H1 (cell line): ENCODE data around the gene INHBB. TPM values are rescaled to one million over a fixed set of nuclear protein-coding genes. Genes with fewer than 3 reads are reported as not detected.

Experiments
- CTCF ChIA-PET: fragments of 300-600 bp; sonication (Branson Sonifier 250); formaldehyde crosslinking; loops from one replicate; lab custom pipeline; 2021; ENCODE audit not compliant: partially characterized antibody; lab: Charles Lee
- POLR2A ChIA-PET: fragments of 300-600 bp; sonication (Branson Sonifier 250); formaldehyde crosslinking; loops from one replicate; lab custom pipeline; 2021; ENCODE audit warnings: inconsistent platforms; ENCODE audit not compliant: partially characterized antibody; lab: Charles Lee
- DNase-seq, 2 experiments: peaks; one replicate each; pipeline versions ENCODE4 v3.0.0 to v3.0.0-alpha.2; 2010 to 2022; ENCODE audit warnings: low spot score in 2 of 2, low read depth in 1 of 2, mixed read lengths in 1 of 2
- FAIRE-seq: peaks from 2 replicates; lab custom pipeline; 2011; peaks lifted over from hg19 to GRCh38; lab: Jason Lieb, UNC
- H2AFZ ChIP-seq: 2 replicates; pipeline ENCODE4 v1.8.1; 2012; ENCODE audit warnings: low read length, inconsistent platforms
- H2AK5ac ChIP-seq: 2 replicates; pipeline ENCODE4 v1.6.1; 2013; ENCODE audit warnings: low read depth, low read length
- H2BK120ac ChIP-seq: replicated peaks from 2 replicates; pipeline ENCODE3; 2013; ENCODE audit warnings: low read depth, low read length, inconsistent platforms
- H2BK12ac ChIP-seq: 2 replicates; pipeline ENCODE4 v1.6.1; 2013; ENCODE audit warnings: low read depth, low read length
- H2BK15ac ChIP-seq: 2 replicates; pipeline ENCODE4 v1.6.1; 2013; ENCODE audit warnings: low read length
- H2BK20ac ChIP-seq: 2 replicates; pipeline ENCODE4 v1.6.1; 2013; ENCODE audit warnings: low read length
- H2BK5ac ChIP-seq: 2 replicates; pipeline ENCODE4 v1.6.1; 2013; ENCODE audit warnings: low read depth, low read length
- H3K14ac ChIP-seq: 2 replicates; pipeline ENCODE4 v1.6.1; 2013; ENCODE audit warnings: inconsistent platforms; ENCODE audit not compliant: insufficient read length
- H3K18ac ChIP-seq: 2 replicates; pipeline ENCODE4 v1.6.1; 2013; ENCODE audit warnings: low read length; ENCODE audit errors: extremely low read depth
- H3K23ac ChIP-seq: 2 replicates; pipeline ENCODE4 v1.6.1; 2013; ENCODE audit warnings: inconsistent platforms; ENCODE audit not compliant: insufficient read length
- H3K23me2 ChIP-seq: 2 replicates; pipeline ENCODE4 v1.6.1; 2013; ENCODE audit warnings: low read depth, low read length
- H3K27ac ChIP-seq: 2 replicates; pipeline ENCODE4 v1.6.1; 2011; ENCODE audit warnings: low read depth, low read length, inconsistent platforms
- H3K27me3 ChIP-seq, 4 experiments: replicated peaks in 1 of 4; 1 replicate in 1 of 4; 2 replicates in 3 of 4; pipeline versions ENCODE4 v1.6.1 to v1.8.1; 2011 to 2013; ENCODE audit warnings: low read length in 3 of 4, mild to moderate bottlenecking in 3 of 4, inconsistent platforms in 2 of 4, mixed read lengths in 2 of 4, moderate library complexity in 1 of 4; ENCODE audit not compliant: control insufficient read depth in 3 of 4, insufficient read depth in 3 of 4; ENCODE audit errors: extremely low read depth in 1 of 4
- H3K36me3 ChIP-seq, 4 experiments: 2 replicates each; pipeline versions ENCODE4 v1.6.1 to v1.8.1; 2011 to 2013; ENCODE audit warnings: mild to moderate bottlenecking in 4 of 4, low read length in 3 of 4, moderate library complexity in 2 of 4, control low read depth in 1 of 4, inconsistent platforms in 1 of 4; ENCODE audit not compliant: insufficient read depth in 4 of 4, control insufficient read depth in 2 of 4
- H3K4ac ChIP-seq: replicated peaks from 2 replicates; pipeline ENCODE3; 2013; ENCODE audit warnings: low read length, low read depth, mixed read lengths, inconsistent platforms; ENCODE audit not compliant: insufficient read length
- H3K4me1 ChIP-seq, 4 experiments: replicated peaks in 1 of 4; 1 replicate in 1 of 4; 2 replicates in 3 of 4; pipeline versions ENCODE4 v1.6.1 to v1.8.1; 2011 to 2013; ENCODE audit warnings: low read length in 3 of 4, inconsistent platforms in 2 of 4, mixed read lengths in 1 of 4; ENCODE audit not compliant: insufficient read depth in 4 of 4, control insufficient read depth in 3 of 4
- H3K4me2 ChIP-seq, 2 experiments: 2 replicates each; pipeline versions ENCODE4 v1.6.1 to v1.8.1; 2011 to 2013; ENCODE audit warnings: low read depth in 2 of 2, low read length in 2 of 2, control low read depth in 1 of 2, inconsistent platforms in 1 of 2, mild to moderate bottlenecking in 1 of 2; ENCODE audit not compliant: insufficient read depth in 1 of 2
- H3K4me3 ChIP-seq, 4 experiments: fragments of 200-600, 300-600 bp in 1 of 4; sonication (generic), shearing (Covaris generic), sonication (Bioruptor Twin) in 1 of 4; 2 replicates each; pipeline versions ENCODE4 v1.5.1 to v1.8.1; 2011 to 2016; ENCODE audit warnings: low read length in 4 of 4, low read depth in 3 of 4, control low read depth in 2 of 4, inconsistent platforms in 2 of 4, mild to moderate bottlenecking in 2 of 4, mixed read lengths in 1 of 4, moderate library complexity in 1 of 4; ENCODE audit not compliant: insufficient read depth in 2 of 4; ENCODE audit errors: extremely low read depth in 1 of 4
- H3K56ac ChIP-seq: replicated peaks from 2 replicates; pipeline ENCODE3; 2013; ENCODE audit warnings: low read depth, mild to moderate bottlenecking, mixed read lengths, low read length, inconsistent platforms; ENCODE audit not compliant: insufficient read length
- H3K79me1 ChIP-seq: 2 replicates; pipeline ENCODE4 v1.6.1; 2013; ENCODE audit warnings: low read depth, low read length, control low read depth
- H3K79me2 ChIP-seq, 2 experiments: 2 replicates each; pipeline versions ENCODE4 v1.6.1 to v1.8.1; 2012 to 2013; ENCODE audit warnings: low read length in 2 of 2, mild to moderate bottlenecking in 2 of 2, inconsistent platforms in 1 of 2; ENCODE audit not compliant: insufficient read depth in 2 of 2, control insufficient read depth in 1 of 2
- H3K9ac ChIP-seq, 4 experiments: replicated peaks in 1 of 4; 1 replicate in 1 of 4; 2 replicates in 3 of 4; pipeline versions ENCODE4 v1.6.1 to v1.8.1; 2011 to 2013; ENCODE audit warnings: low read depth in 3 of 4, low read length in 3 of 4, control low read depth in 2 of 4, mild to moderate bottlenecking in 2 of 4, moderate library complexity in 2 of 4, inconsistent platforms in 1 of 4; ENCODE audit errors: extremely low read depth in 1 of 4
- H3K9me3 ChIP-seq, 2 experiments: 2 replicates each; pipeline versions ENCODE4 v1.6.1 to v1.8.1; 2012 to 2013; ENCODE audit warnings: mild to moderate bottlenecking in 2 of 2, moderate library complexity in 2 of 2, control low read depth in 1 of 2, inconsistent platforms in 1 of 2, low read depth in 1 of 2, low read length in 1 of 2, mixed read lengths in 1 of 2; ENCODE audit not compliant: insufficient read depth in 2 of 2
- H4K20me1 ChIP-seq, 2 experiments: replicated peaks in 1 of 2; 2 replicates each; pipeline versions ENCODE3 to v1.8.1; 2011 to 2013; ENCODE audit warnings: inconsistent platforms in 2 of 2, low read length in 2 of 2, mild to moderate bottlenecking in 1 of 2; ENCODE audit not compliant: insufficient read depth in 2 of 2, control insufficient read depth in 1 of 2
- H4K5ac ChIP-seq: 2 replicates; pipeline ENCODE4 v1.6.1; 2013; ENCODE audit warnings: low read length, low read depth, mixed read lengths, inconsistent platforms; ENCODE audit not compliant: insufficient read length
- H4K8ac ChIP-seq: 2 replicates; pipeline ENCODE4 v1.8.0; 2013; ENCODE audit warnings: mild to moderate bottlenecking, moderate library complexity, low read length, inconsistent platforms; ENCODE audit not compliant: insufficient read depth; ENCODE audit errors: extremely low read depth
- H4K91ac ChIP-seq: replicated peaks from 2 replicates; pipeline ENCODE3; 2013; ENCODE audit warnings: low read length, mixed read lengths, inconsistent platforms; ENCODE audit not compliant: insufficient read length
- ASH2L ChIP-seq: fragments of 200-600, 300-600 bp; sonication (generic); IDR thresholded peaks from one replicate; pipeline ENCODE4 v1.7.1; 2017; ENCODE audit warnings: low read length
- EZH2 ChIP-seq: fragments of 200-600 bp; sonication (generic); IDR thresholded peaks from 2 replicates; pipeline ENCODE4 v1.7.1; 2012; ENCODE audit warnings: low read depth, mild to moderate bottlenecking, moderate library complexity, low read length, inconsistent platforms; ENCODE audit not compliant: severe bottlenecking
- HDAC2 ChIP-seq, 2 experiments: fragments of 300-600 bp in 1 of 2; sonication (generic) in 1 of 2; IDR thresholded peaks; 2 replicates each; pipeline ENCODE4 v1.6.1; 2011 to 2012; ENCODE audit warnings: low read depth in 2 of 2, low read length in 2 of 2, mild to moderate bottlenecking in 2 of 2, moderate library complexity in 2 of 2, borderline replicate concordance in 1 of 2, inconsistent platforms in 1 of 2
- JUND ChIP-seq: IDR thresholded peaks from 2 replicates; pipeline ENCODE4 v1.6.1; 2011; ENCODE audit warnings: mild to moderate bottlenecking, improper control_type of control experiment, low read length
- MAFK ChIP-seq: IDR thresholded peaks from 2 replicates; pipeline ENCODE4 v1.6.1; 2012; ENCODE audit warnings: low read depth, mild to moderate bottlenecking, improper control_type of control experiment, low read length
- NRF1 ChIP-seq: IDR thresholded peaks from 2 replicates; pipeline ENCODE4 v1.6.1; 2011; ENCODE audit warnings: mild to moderate bottlenecking, low read depth, low read length, improper control_type of control experiment
- RNF2 ChIP-seq: fragments of 200-900, 300-1000 bp; sonication (generic); IDR thresholded peaks from 2 replicates; pipeline ENCODE4 v1.7.1; 2016; ENCODE audit warnings: borderline replicate concordance, low read depth, mild to moderate bottlenecking, antibody characterized with exemption, low read length; ENCODE audit not compliant: poor library complexity, severe bottlenecking; ENCODE audit errors: missing control alignments
- SUZ12 ChIP-seq: fragments of 200-600 bp; sonication (generic); IDR thresholded peaks from 2 replicates; pipeline ENCODE4 v1.6.1; 2012; ENCODE audit warnings: mild to moderate bottlenecking, inconsistent platforms, low read length, moderate library complexity, mixed read lengths
- ZNF274 ChIP-seq: IDR thresholded peaks from 2 replicates; pipeline ENCODE4 v1.7.0; 2012; ENCODE audit warnings: low read length, borderline replicate concordance; ENCODE audit errors: extremely low read depth
- WGBS, 2 experiments: shearing (Covaris generic) in 1 of 2; methylation state at CpG; one replicate each; pipeline versions ENCODE4 v1.1.6 to v1.1.7; 2013 to 2015; ENCODE audit warnings: low lambda C conversion rate in 2 of 2, mixed read lengths in 2 of 2, inconsistent platforms in 1 of 2, low coverage in 1 of 2, missing lambda C conversion rate in 1 of 2; ENCODE audit not compliant: insufficient replicate concordance in 2 of 2, insufficient coverage in 1 of 2, insufficient read length in 1 of 2; ENCODE audit errors: extremely low coverage in 1 of 2, missing lambda C conversion rate in 1 of 2; 5-methylcytosine and 5-hydroxymethylcytosine counted together
- polyA plus RNA-seq, 7 experiments: library from polyadenylated mRNA; depleted of rRNA in 3 of 7; stranded (reverse) in 5 of 7; unstranded in 2 of 7; fragments of >200 nt in 5 of 7; fragments of 200-250 nt in 2 of 7; gene quantifications; 1 replicate in 5 of 7; 2 replicates in 1 of 7; 4 replicates in 1 of 7; pipeline versions ENCODE4 v1.2.1 to v1.2.3, GENCODE V29; 2011 to 2013; ENCODE audit warnings: missing spikeins in 2 of 7, mixed read lengths in 2 of 7
- total RNA-seq: library from RNA; stranded (reverse); fragmentation: NEBNext Ultra II Directional; extraction: Animal tissue kit (Norgen Biotek cat#: 25700); gene quantifications from 2 replicates; pipeline ENCODE4 v1.2.1, GENCODE V29; 2021

INHBB gene
- total and polyA plus RNA-seq, 2 of the 8 experiments (the other 6 are each of a cell fraction or from before 2014, with no cell fraction given), result 0.30 to 0.32 TPM

GRCh38 chr2:120298173-120298835 lies 47.6 kb upstream of the INHBB start:
- ChIA-PET CTCF (interaction anchor here (0.9 to 9.4 kb wide), 15 partner anchors 8 to 397 kb away, joined by 3 to 75 read pairs (median 3); no protein-coding TSS in a partner anchor), POLR2A (interaction anchor here (1.6 kb wide), 1 partner anchor 15 kb away, joined by 3 read pairs; no protein-coding TSS in a partner anchor)
- Histone ChIP-seq H2AFZ (no peak overlapping the region), H4K8ac (no peak overlapping the region), H4K20me1 (no peaks in the 10 kb centered on the region), H3K14ac (no peak overlapping the region), H3K4me2 (no peak overlapping the region), H3K23me2 (no peaks in the 10 kb centered on the region), H3K18ac (no peak overlapping the region), H3K27ac (no peak overlapping the region), H3K36me3 (no peaks in the 10 kb centered on the region), H2AK5ac (no peak overlapping the region), H2BK20ac (no peak overlapping the region), H3K27me3 (no peaks in the 10 kb centered on the region), H3K79me2 (no peaks in the 10 kb centered on the region), H3K4ac (no peak overlapping the region), H3K9ac (no peak overlapping the region), H3K56ac (no peak overlapping the region), H3K79me1 (no peaks in the 10 kb centered on the region), H3K4me1 (peaks cover 0 to 4% (median 0%) of the 10 kb centered on the region in 4 experiments; a peak in 1 of 7 replicates), H4K5ac (no peak overlapping the region), H2BK120ac (no peak overlapping the region), H3K4me3 (no peak overlapping the region), H2BK12ac (no peak overlapping the region), H4K91ac (no peak overlapping the region), H2BK15ac (no peak overlapping the region), H3K23ac (no peak overlapping the region), H2BK5ac (no peak overlapping the region), H3K9me3 (no peaks in the 10 kb centered on the region)
- FAIRE-seq, result no peak
- no peak for DNase-seq
- WGBS, 2 experiments, result 88% methylated on average over 7 of the region's 7 CpGs; no CpG with 5 or more reads in 1 of the 2 experiments
- no peak for TF ChIP-seq RNF2
- no peak for TF ChIP-seq HDAC2 (IDR thresholded peaks at IDR 0.05; ENCODE audit: borderline replicate concordance in 1 of 2, low read depth in 2 of 2, low read length in 2 of 2)
- no peak for TF ChIP-seq EZH2
- no peak for TF ChIP-seq NRF1
- no peak for TF ChIP-seq ZNF274
- TF ChIP-seq ASH2L, result no peak
- TF ChIP-seq MAFK, result no peak
- no peak for TF ChIP-seq JUND
- no peak for TF ChIP-seq SUZ12
